OCI-LY3 (cell line): ENCODE measurements around the gene POP7.

Source experiments
- EZH2phosphoT487 ChIP-seq: fragments of 200-600 bp; shearing (Covaris generic); IDR thresholded peaks from 2 replicates; pipeline ENCODE4 v1.6.1; 2018; ENCODE audit warnings: antibody characterized with exemption, mixed run types, low read depth
- TF ChIP-seq, protein P1 (sequence below): fragments of 200-600, 300-600 bp; sonication (generic); IDR thresholded peaks from 2 replicates; pipeline ENCODE4 v1.5.1; 2014; ENCODE audit warnings: antibody characterized with exemption, low read length, low read depth

DNA sequence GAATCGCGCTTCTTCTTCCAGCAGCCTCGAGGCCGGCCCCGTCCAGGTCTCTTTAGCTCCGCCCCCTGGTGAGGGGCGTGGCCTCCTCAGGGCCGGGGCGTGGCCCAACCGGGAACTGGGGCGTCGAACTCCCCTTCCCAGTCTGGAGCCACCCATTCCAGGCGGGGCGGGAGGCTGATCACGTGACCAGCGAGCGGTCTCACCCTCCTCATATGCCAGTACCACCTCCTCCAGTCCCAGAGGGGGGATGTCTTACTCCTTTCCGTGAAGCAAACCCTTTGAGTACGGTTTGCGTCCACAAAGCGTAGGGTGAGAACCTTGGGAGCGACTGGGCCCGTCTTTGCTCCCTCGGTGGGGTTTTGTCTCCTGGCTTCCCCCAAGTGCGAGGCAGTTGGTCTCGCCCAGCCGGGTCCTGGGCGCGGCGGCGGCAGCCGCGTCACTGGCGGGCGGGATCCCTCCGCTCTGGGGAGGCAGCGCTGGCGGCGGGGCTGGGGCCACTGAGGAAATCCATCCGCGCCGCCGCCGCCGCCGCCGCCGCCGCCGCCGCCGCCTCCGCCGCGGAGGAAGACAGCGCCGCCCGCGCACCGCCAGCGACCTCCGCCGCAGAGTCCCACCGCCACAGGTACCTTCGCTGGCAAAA lies 32.5 kb upstream of the POP7 start, which contains the start of gene GNB2:
- TF ChIP-seq, protein P1, sequence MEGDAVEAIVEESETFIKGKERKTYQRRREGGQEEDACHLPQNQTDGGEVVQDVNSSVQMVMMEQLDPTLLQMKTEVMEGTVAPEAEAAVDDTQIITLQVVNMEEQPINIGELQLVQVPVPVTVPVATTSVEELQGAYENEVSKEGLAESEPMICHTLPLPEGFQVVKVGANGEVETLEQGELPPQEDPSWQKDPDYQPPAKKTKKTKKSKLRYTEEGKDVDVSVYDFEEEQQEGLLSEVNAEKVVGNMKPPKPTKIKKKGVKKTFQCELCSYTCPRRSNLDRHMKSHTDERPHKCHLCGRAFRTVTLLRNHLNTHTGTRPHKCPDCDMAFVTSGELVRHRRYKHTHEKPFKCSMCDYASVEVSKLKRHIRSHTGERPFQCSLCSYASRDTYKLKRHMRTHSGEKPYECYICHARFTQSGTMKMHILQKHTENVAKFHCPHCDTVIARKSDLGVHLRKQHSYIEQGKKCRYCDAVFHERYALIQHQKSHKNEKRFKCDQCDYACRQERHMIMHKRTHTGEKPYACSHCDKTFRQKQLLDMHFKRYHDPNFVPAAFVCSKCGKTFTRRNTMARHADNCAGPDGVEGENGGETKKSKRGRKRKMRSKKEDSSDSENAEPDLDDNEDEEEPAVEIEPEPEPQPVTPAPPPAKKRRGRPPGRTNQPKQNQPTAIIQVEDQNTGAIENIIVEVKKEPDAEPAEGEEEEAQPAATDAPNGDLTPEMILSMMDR, result no peak
- no peak for TF ChIP-seq EZH2phosphoT487
